Fibroblast of the conjunctiva (primary cell): ENCODE results near the gene DDIT3.

Experiments
- DNase-seq: peaks from one replicate; pipeline ENCODE4 v3.0.0-alpha.2; 2010; ENCODE audit warnings: low read depth

The DDIT3 gene

DNA sequence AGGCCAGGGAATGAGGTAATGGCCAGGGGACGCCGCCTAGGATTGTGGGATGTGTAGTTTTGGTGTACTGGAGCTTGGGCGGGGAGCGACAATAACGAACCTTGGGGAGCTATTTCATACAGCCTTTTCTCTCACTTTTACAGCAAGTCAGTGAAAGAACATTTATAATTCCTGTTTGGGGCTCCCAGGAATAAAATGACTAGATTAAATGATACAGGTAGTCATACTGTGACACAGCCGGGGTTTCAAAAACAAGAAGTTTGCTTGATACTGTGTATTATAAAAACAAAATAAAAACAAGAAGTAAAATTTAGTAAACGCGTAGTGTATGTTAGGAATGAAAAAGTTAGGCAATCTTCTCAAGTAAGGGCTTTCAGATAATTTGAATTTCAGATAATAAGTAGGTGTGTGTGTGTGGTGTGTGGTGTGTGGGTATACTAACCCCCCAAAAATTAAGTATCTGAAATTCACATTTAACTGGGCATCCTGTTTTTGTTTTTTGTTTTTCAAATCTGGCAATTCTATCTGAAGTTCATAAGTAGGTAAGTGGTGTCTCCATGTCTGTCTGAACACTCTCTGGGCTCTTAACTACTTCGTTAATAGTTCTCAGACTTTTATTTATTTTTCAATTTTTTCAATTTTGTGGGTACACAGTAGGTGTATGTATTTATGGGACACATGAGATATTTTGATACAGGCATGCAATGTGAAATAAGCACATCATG, 27.1 kb upstream of the DDIT3 start:
- no peak for DNase-seq

- DNase-seq = peak; percentile 95
Measured at GRCh38 chr12:57546438-57547287, 26.3 kb upstream of the DDIT3 start, which contains the start of gene DCTN2. DCTN2 (minus strand) TSS chr12:57547192; CDS start chr12:57547063, 129 bp downstream.

DNA sequence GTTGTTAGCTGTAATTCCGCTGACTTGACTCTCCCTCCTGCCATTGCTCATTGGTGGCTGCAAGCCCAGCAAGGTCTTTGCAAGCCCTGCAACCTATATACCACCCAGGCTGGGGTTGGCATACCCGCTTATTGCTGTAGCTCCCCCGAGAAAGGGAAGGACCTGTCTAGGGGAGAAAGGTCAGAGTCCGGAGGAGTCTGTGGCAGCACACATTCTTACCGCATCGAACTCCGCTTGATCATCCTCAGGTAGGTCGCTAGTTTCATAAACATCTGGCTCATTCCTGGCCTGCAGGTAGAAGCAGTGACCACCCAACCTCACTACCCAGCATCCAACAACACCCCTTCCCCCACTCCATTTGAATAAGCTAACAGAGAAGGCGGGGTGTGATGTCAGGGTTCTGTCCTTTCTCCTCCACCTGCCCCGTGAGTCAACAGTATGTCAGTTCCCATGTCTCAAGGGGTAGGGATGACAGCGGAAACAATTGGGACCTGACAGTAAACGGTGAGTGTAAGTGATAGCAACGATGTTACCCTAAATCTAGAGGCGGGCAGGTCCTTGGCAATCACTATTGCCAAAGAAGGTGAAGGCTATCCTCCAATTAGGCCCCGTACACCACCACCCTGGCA, 25.6 kb upstream of the DDIT3 start:
- no peak for DNase-seq

- no peak for DNase-seq
Measured at GRCh38 chr12:57543581-57543980, 23.3 kb upstream of the DDIT3 start.

GRCh38 chr12:57541717-57542116, 21.4 kb upstream of the DDIT3 start:
- no peak for DNase-seq

DNA sequence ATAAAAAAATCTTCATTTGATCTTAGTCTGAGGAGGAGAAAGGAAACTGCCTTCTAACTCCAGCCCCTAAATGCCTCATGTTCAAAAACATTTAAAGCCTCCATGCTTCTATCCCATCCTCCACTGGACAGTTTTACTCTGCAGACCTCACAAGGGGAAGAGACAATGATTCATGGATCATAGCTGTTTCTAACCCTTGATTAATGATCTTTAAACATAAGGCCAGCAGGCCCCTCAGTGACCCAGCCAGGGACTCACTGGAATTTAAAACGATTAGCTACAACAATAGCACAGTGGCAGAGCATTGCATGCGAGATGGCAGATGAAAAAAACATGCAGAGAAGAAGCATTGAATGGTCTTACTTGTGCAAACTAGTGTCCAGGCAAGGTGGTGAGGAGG, 20.7 kb upstream of the DDIT3 start:
- DNase-seq = no peak

- no peak for DNase-seq
Measured at GRCh38 chr12:57539134-57539768, 18.9 kb upstream of the DDIT3 start.

- DNase-seq = no peak
Measured at GRCh38 chr12:57536597-57536942, 16.3 kb upstream of the DDIT3 start.

- DNase-seq = no peak
Measured at GRCh38 chr12:57535764-57536596, 15.7 kb upstream of the DDIT3 start.

GRCh38 chr12:57534991-57535543, 14.8 kb upstream of the DDIT3 start:
- no peak for DNase-seq

DNA sequence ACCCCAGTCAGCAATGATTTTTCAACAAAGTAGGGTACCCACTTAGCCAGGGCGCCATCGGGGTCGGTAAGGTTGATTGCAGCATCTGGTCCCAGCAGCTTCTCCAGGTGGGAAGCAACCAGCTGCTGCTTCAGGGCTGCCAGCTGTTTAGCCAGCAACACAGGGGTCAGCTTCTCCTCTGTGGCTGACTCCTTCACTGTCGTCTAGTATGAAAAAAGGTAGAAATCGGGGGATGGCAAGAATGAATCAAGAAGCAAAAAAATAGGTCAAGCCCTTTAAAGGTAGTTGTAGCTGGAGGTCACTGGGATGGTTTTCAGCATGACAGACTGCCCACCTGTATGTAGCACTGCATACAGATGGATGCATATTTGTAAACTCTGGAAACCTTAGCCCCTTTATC, 13.9 kb upstream of the DDIT3 start:
- no peak for DNase-seq

DNA sequence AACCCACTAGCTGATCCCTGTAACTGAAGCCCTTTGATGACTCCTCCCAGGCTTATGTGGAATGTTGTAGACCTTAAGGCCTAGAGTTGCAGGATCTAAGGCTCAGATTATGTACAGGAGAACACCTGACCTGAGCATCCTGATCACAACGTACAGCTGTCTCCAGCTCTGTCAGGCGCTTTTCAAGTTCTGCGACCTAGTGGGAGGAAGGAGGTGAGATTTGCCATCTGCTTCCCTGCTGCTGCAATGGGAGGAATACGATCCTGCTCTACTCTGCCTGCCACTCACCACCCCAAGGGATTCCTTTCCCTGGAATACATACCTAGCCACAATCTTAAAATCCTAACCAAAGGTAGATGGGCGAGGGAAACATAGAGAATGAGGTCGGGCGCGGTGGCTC, 12.8 kb upstream of the DDIT3 start:
- no peak for DNase-seq

DNA sequence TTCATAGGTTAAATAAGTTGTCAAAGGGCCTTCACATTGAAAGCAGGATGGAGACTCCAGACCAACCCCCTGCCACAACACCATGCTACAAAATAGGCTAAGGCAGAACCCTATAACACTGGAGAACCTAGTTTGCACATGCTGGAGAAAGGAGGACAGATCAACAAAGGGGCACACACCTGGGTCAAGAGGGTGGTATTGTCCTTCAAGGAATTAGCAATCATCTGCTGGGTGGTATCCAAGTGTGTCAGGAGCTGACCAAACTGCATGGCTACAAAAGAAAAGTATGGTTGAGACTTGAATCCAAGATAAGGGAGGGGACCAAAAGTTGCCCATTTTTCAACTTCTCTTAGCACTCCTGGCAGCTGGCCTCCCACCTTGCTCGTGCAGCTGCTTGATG, 11.5 kb upstream of the DDIT3 start:
- DNase-seq = no peak

DNA sequence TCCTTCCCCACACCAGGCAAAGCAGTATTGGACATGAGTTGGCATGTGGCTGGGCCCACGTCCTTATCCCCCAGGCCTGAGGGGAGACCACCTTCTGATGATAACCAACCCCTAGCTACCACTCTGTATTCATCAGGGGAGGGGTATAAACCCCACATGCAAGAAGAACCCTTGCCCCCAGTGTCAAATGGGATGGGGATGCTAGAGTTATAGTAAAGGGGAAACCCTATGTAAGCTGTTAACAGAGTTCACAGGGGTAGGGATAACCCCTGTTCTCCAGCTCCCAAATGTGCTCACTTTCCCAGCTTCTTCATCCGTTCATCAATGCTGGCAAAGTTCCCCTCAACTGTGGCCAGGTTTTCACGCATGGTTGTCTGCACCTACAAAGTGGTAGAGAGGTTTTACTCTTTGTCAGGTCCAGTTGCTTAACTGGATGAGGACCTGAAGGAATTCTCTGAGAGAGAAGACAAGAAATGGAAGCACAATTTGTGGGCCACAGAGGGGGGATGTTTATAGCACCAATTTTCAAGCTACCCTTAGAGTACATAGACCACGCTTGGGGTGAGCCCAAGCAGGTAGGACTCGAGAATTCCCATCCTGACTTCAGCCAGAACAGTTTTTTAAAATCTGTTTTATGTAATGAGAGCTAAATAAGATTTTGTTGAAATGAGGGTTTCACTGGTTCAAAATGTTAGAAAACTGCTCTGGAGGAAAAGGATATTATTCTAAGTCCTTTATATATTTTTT, 10.3 kb upstream of the DDIT3 start:
- no peak for DNase-seq

- DNase-seq = no peak
Measured at GRCh38 chr12:57529831-57530230, 9.5 kb upstream of the DDIT3 start.

- no peak for DNase-seq
Measured at GRCh38 chr12:57528831-57529555, 8.7 kb upstream of the DDIT3 start.

GRCh38 chr12:57528176-57528575, 7.9 kb upstream of the DDIT3 start:
- no peak for DNase-seq

DNA sequence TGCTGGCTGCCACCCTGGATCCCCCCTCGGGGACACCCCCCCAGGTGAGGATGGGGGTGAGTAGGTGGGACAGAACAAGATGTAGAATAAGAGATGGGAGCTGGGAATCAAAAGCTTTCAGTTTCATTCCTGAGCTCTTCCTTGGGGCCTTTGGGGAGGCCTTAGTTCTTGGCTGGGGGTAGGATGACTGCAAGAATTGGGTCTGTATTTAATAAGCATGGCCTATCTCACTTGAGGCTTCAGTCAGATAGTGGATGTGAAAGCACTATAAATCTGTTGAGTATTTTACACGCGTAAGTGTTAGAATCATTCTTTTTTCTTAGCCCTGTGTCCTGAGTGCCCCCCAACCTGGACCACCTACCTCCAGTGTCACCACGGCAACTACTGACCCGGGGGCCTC, 6.9 kb upstream of the DDIT3 start:
- DNase-seq = no peak

DNA sequence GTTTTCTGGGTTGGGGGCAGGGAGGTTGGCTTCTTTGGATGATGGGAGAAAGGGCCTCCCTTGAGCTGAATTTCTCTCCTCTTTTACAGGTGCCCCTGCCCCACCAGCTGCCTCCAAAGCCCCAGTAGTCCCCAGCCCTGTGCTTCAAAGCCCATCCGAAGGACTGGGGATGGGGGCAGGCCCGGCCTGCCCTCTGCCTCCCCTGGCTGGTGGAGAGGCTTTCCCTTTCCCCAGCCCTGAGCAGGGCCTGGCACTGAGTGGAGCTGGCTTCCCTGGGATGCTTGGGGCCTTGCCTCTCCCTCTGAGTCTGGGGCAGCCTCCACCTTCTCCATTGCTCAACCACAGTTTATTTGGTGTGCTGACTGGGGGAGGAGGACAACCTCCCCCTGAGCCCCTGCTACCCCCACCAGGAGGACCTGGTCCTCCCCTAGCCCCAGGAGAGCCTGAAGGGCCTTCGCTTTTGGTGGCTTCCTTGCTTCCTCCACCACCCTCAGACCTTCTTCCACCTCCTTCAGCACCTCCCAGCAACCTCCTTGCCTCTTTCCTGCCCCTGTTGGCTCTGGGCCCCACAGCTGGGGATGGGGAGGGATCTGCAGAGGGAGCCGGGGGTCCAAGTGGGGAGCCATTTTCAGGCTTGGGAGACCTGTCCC, 6.3 kb upstream of the DDIT3 start:
- no peak for DNase-seq
